Left ventricle myocardium inferior (tissue), 1 donor: ENCODE data around the gene EIF5A. TPM values are rescaled to one million over a fixed set of nuclear protein-coding genes. Genes with fewer than 3 reads are reported as not detected.
A peak's percentile ranks its signal among the peaks of the same experiment; 100 is the strongest.

Experiments
- DNase-seq: peaks from one replicate; pipeline ENCODE4 v3.0.0-alpha.2; 2020
- H3K27ac ChIP-seq: fragments of 200-600 bp; replicated peaks from 2 replicates; pipeline ENCODE4 v1.8.0; 2021
- H3K27me3 ChIP-seq: fragments of 200-600 bp; 2 replicates; pipeline ENCODE4 v1.8.0; 2021; ENCODE audit warnings: low read depth
- H3K36me3 ChIP-seq: fragments of 200-600 bp; 2 replicates; pipeline ENCODE4 v1.8.0; 2021
- H3K4me1 ChIP-seq: fragments of 200-600 bp; 2 replicates; pipeline ENCODE4 v1.8.0; 2021
- H3K4me3 ChIP-seq: fragments of 200-600 bp; 2 replicates; pipeline ENCODE4 v1.8.0; 2021; ENCODE audit warnings: mild to moderate bottlenecking, moderate library complexity
- H3K9me3 ChIP-seq: fragments of 200-600 bp; replicated peaks from 2 replicates; pipeline ENCODE4 v1.8.0; 2021
- CTCF ChIP-seq: fragments of 200-600 bp; IDR thresholded peaks from 2 replicates; pipeline ENCODE4 v1.8.0; 2021; ENCODE audit warnings: antibody characterized with exemption, mild to moderate bottlenecking, borderline replicate concordance
- intact Hi-C: fragments of 100-400 bp; cut with micrococcal nuclease; formaldehyde crosslinking; loops from one replicate; pipeline ENCODE4 v1.11.0; 2022
- total RNA-seq: library from RNA; stranded (reverse); fragmentation: NEBNext Ultra II Directional; extraction: Animal tissue kit (Norgen Biotek cat#: 25700); gene quantifications from one replicate; pipeline ENCODE4 v1.2.1, GENCODE V29; 2021
- donor health status: DM: no; HTN: yes; CAD: no; lungs with severe emphysema.

The EIF5A gene
- total RNA-seq, 1 donor from 2014 or later = 250 TPM

- peaks cover 49% of the 10 kb centered on the region for H3K27me3 ChIP-seq
- H3K27ac ChIP-seq = peak overlapping the region; percentile 95
- peaks cover 34% of the 10 kb centered on the region for H3K36me3 ChIP-seq
- peak overlapping the region; percentile 76 for H3K4me3 ChIP-seq
- no peaks in the 10 kb centered on the region for H3K9me3 ChIP-seq
- DNase-seq = no peak
- intact Hi-C loops = no loop called here
- peaks cover 68% of the 10 kb centered on the region for H3K4me1 ChIP-seq
- no peak for TF ChIP-seq CTCF
These were observed 23.8 kb upstream of the EIF5A start for GRCh38 chr17:7283471-7284216.

GRCh38 chr17:7284911-7285310 is 22.5 kb upstream of the EIF5A start:
- Histone ChIP-seq H3K36me3 (peaks cover 34% of the 10 kb centered on the region), H3K4me1 (peaks cover 71% of the 10 kb centered on the region), H3K4me3 (no peak overlapping the region), H3K27ac (peak overlapping the region; percentile 95), H3K27me3 (peaks cover 56% of the 10 kb centered on the region), H3K9me3 (no peaks in the 10 kb centered on the region)
- intact Hi-C loops = no loop called here
- DNase-seq = no peak
- no peak for TF ChIP-seq CTCF

GRCh38 chr17:7285679-7286078 is 21.7 kb upstream of the EIF5A start:
- TF ChIP-seq CTCF = no peak
- Histone ChIP-seq H3K9me3 (no peaks in the 10 kb centered on the region), H3K27ac (peak overlapping the region; percentile 95), H3K4me3 (no peak overlapping the region), H3K27me3 (peaks cover 64% of the 10 kb centered on the region), H3K36me3 (peaks cover 34% of the 10 kb centered on the region), H3K4me1 (peaks cover 73% of the 10 kb centered on the region)
- intact Hi-C loops = no loop called here
- no peak for DNase-seq

- Histone ChIP-seq H3K36me3 (peaks cover 23% of the 10 kb centered on the region), H3K4me3 (no peak overlapping the region), H3K4me1 (peaks cover 74% of the 10 kb centered on the region), H3K27me3 (peaks cover 71% of the 10 kb centered on the region), H3K27ac (peak overlapping the region; percentile 67), H3K9me3 (no peaks in the 10 kb centered on the region)
- no peak for DNase-seq
- TF ChIP-seq CTCF = no peak
- intact Hi-C loops = no loop called here
These were observed 18.0 kb upstream of the EIF5A start for GRCh38 chr17:7289256-7290032.

GRCh38 chr17:7290166-7290565 is 17.3 kb upstream of the EIF5A start:
- no peak for DNase-seq
- no peak for TF ChIP-seq CTCF
- Histone ChIP-seq H3K9me3 (no peaks in the 10 kb centered on the region), H3K4me1 (peaks cover 74% of the 10 kb centered on the region), H3K27me3 (peaks cover 71% of the 10 kb centered on the region), H3K27ac (peak overlapping the region; percentile 67), H3K4me3 (no peak overlapping the region), H3K36me3 (peaks cover 16% of the 10 kb centered on the region)
- intact Hi-C loops = no loop called here
